WERI-Rb-1 (cell line): ENCODE measurements around the gene PSMC2.

Experiments used
- DNase-seq: peaks from one replicate; pipeline ENCODE4 v3.0.0-alpha.2; 2020
- H3K27ac ChIP-seq: fragments of 250-450 bp; sonication (Bioruptor Pico); 2 replicates; pipeline ENCODE4 v1.5.1; 2020; ENCODE audit warnings: mild to moderate bottlenecking, moderate library complexity
- H3K27me3 ChIP-seq: fragments of 250-450 bp; sonication (Bioruptor Pico); 2 replicates; pipeline ENCODE4 v1.5.1; 2021; ENCODE audit warnings: mild to moderate bottlenecking, low read depth, moderate library complexity; ENCODE audit not compliant: insufficient read depth, severe bottlenecking
- H3K36me3 ChIP-seq: fragments of 250-450 bp; sonication (Bioruptor Pico); 2 replicates; pipeline ENCODE4 v1.5.1; 2020; ENCODE audit warnings: mild to moderate bottlenecking, moderate library complexity
- H3K4me3 ChIP-seq: 2 replicates; pipeline ENCODE4 v1.5.1; 2011; ENCODE audit warnings: low read depth, mild to moderate bottlenecking, control low read depth, low read length
- H3K9me3 ChIP-seq: fragments of 250-450 bp; sonication (Bioruptor Pico); 2 replicates; pipeline ENCODE4 v1.5.1; 2021; ENCODE audit warnings: mild to moderate bottlenecking, moderate library complexity; ENCODE audit not compliant: severe bottlenecking
- CTCF ChIP-seq: IDR thresholded peaks from 2 replicates; pipeline ENCODE4 v1.5.1; 2011; ENCODE audit warnings: low read depth, mild to moderate bottlenecking, control low read depth, inconsistent platforms, low read length

Gene PSMC2

DNA sequence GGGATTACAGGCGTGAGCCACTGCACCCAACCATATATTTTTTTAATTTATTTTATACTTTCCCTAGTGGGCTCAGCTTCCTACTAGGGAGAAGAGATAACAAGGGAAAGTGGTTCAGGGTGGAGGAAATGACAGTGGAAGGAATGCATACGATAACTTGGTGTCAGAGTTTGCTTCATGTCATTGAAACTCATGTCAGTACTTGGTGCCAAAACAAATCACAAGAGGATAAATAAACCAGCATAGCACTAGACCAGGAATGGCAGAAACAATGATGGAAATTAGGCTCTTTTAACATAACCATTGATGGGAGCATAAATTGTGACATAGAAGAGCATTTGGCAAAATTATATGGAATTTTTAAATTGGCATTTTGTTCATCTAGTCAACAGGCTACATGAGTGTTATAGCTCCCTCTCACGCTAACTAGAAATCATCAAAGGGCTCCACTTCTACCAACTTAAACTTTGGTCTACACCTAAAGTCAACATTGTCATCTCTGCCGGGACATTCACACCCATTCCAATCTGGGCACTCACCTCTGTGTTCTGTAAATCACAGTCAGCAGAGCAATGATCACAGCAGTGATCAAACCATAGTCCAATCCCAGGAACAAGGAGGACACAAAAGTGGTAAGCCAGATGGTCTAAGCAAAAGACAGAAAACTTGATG, 41.2 kb downstream of the PSMC2 start:
- DNase-seq: no peak
- no peaks in the 10 kb centered on the region for H3K36me3 ChIP-seq
- TF ChIP-seq CTCF: no peak

GRCh38 chr7:103389263-103389662, 41.8 kb downstream of the PSMC2 start:
- Histone ChIP-seq H3K4me3 (no peak overlapping the region), H3K9me3 (no peaks in the 10 kb centered on the region), H3K36me3 (no peaks in the 10 kb centered on the region), H3K27ac (no peak overlapping the region), H3K27me3 (no peaks in the 10 kb centered on the region)
- no peak for DNase-seq
- no peak for TF ChIP-seq CTCF

More for the DNA sequence above, 41.2 kb downstream of the PSMC2 start:
- Histone ChIP-seq H3K4me3 (no peak overlapping the region), H3K27me3 (no peaks in the 10 kb centered on the region), H3K9me3 (no peaks in the 10 kb centered on the region), H3K27ac (no peak overlapping the region)

DNA sequence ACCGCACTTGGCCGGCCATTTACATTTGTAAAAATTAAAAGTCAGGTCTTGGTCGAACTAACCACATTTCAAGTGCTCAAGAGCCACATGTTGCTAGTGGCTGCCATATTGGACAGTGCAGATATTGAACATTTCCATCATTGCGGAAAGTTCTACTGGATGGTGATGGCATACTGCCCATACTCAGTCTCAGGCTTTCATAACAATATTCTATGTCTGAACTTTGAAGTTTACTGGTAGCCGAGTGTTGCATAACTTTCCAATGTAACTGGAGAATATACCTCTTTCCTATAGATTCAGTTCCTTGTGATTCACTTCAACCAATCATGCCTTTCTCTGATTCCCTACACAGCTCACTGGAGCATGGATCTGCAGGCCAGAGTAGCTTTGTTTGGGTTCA, 43.7 kb downstream of the PSMC2 start:
- DNase-seq: no peak
- H3K9me3 ChIP-seq: no peaks in the 10 kb centered on the region
- H3K27ac ChIP-seq: no peak overlapping the region
- no peak for TF ChIP-seq CTCF
- H3K4me3 ChIP-seq: no peak overlapping the region
- H3K27me3 ChIP-seq: no peaks in the 10 kb centered on the region
- H3K36me3 ChIP-seq: no peaks in the 10 kb centered on the region

- Histone ChIP-seq H3K27me3 (no peaks in the 10 kb centered on the region), H3K36me3 (no peaks in the 10 kb centered on the region), H3K4me3 (no peak overlapping the region), H3K27ac (no peak overlapping the region), H3K9me3 (no peaks in the 10 kb centered on the region)
- no peak for DNase-seq
- TF ChIP-seq CTCF: no peak
These were observed 44.5 kb downstream of the PSMC2 start for GRCh38 chr7:103391976-103392375.

DNA sequence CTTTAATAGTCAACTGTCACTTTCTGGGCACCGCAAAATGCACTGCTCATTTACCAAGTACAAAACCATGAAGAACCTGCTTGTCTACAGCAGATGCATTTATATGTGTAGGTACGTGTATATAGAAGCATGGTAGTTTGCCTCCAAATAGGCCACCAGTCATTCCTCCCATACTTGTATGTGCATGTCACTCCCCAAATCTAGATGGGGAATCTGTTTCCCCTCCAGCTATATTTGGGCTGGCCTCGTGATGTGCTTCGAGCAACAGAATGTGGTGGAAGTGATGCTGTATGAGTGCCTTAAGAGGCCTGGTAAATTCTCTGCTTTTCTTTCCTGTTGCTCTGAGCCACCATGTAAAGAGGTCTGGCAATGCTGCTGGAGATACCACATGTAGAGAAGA, 47.1 kb downstream of the PSMC2 start:
- no peak for DNase-seq
- Histone ChIP-seq H3K4me3 (no peak overlapping the region), H3K27me3 (no peaks in the 10 kb centered on the region), H3K9me3 (no peaks in the 10 kb centered on the region), H3K27ac (no peak overlapping the region), H3K36me3 (no peaks in the 10 kb centered on the region)
- TF ChIP-seq CTCF: no peak

DNA sequence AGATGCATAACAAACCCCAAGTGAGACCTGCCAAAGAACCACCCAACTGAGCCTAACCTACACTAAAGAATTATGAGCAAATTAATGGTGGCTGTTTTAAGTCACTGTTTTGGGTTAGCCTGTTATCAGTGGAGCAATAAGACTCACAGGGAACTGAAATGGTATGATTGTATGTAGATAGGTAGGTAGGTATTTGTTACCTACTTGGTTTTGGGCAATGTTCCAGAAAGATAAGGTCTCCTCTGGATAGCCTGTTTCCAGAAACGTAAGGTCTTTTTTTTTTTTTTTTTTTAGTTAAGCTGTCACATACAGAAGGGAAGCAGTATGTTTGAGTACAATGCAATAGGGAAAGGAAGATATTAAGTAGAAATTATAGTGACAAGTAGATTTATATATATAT, 47.6 kb downstream of the PSMC2 start:
- H3K9me3 ChIP-seq: no peaks in the 10 kb centered on the region
- H3K36me3 ChIP-seq: no peaks in the 10 kb centered on the region
- H3K4me3 ChIP-seq: no peak overlapping the region
- no peak for TF ChIP-seq CTCF
- no peak for DNase-seq
- H3K27ac ChIP-seq: no peak overlapping the region
- no peaks in the 10 kb centered on the region for H3K27me3 ChIP-seq
